Mucosa of descending colon (tissue), 3 donors: ENCODE measurements around the gene LILRB3. TPM values are rescaled to one million over a fixed set of nuclear protein-coding genes. Genes with fewer than 3 reads are reported as not detected.
"Not testable (repeated sequence)": the region's sequence is repeated elsewhere in the genome, so short reads cannot be mapped to it uniquely, and the experiment has no call there.

Source experiments
- ATAC-seq: fragments of 200-7000 bp; cut with Tn5 transposase; one replicate; pipeline ENCODE4 v1.9.1; 2020; ENCODE audit warnings: mild to moderate bottlenecking, moderate library complexity
- DNase-seq, 3 donors: peaks; one replicate each; pipeline ENCODE4 v3.0.0-alpha.2; 2020
- H3K36me3 ChIP-seq: fragments of 200-600 bp; one replicate; pipeline ENCODE4 v1.8.0; 2021; ENCODE audit warnings: low read depth, mild to moderate bottlenecking
- H3K4me1 ChIP-seq: fragments of 200-600 bp; one replicate; pipeline ENCODE4 v1.8.0; 2021; ENCODE audit warnings: low read depth, mild to moderate bottlenecking
- H3K4me3 ChIP-seq: fragments of 200-600 bp; one replicate; pipeline ENCODE4 v1.8.0; 2021; ENCODE audit warnings: mild to moderate bottlenecking
- H3K9me3 ChIP-seq: fragments of 200-600 bp; one replicate; pipeline ENCODE4 v1.8.0; 2021; ENCODE audit warnings: mild to moderate bottlenecking
- CTCF ChIP-seq: fragments of 200-600 bp; IDR thresholded peaks from one replicate; pipeline ENCODE4 v1.8.0; 2022; ENCODE audit warnings: antibody characterized with exemption, mild to moderate bottlenecking
- intact Hi-C, 2 donors: fragments of 100-400 bp; cut with DNase I in 1 of 2; cut with micrococcal nuclease in 1 of 2; formaldehyde crosslinking; loops; one replicate each; pipeline versions ENCODE4 v1.11.0 to v1.11.1; 2022; cut with DNase I, micrococcal nuclease
- long read RNA-seq, 2 donors: library from polyadenylated mRNA; unstranded; transcript quantifications; one replicate each; pipeline ENCODE4 v2.0.0, GENCODE V29; 2019 to 2021
- total RNA-seq, 3 donors: library from RNA; stranded (reverse); fragmentation: NEBNext Ultra II Directional in 2 of 3; extraction: Animal tissue kit (Norgen Biotek cat#: 25700) in 2 of 3; gene quantifications; one replicate each; pipeline versions ENCODE4 v1.2.1 to v1.2.4, GENCODE V29; 2021 to 2023
- donor health status: DM: no; HTN: no; CAD: no; lungs with moderate emphysema.
- donor health status: DM: no; HTN: no; CAD: no.
- donor health status: DM: no; HTN: yes; CAD: no.

LILRB3 gene
- 1 to 10 TPM in 2 of 3 donors, under 1 TPM in 1; 0.67 to 7.7 (median 4.3) TPM for total RNA-seq
- long read RNA-seq, donor 1, partial matches to known transcripts = 4 of 4 reads
- long read RNA-seq, donor 1, other reads (novel, unspliced or antisense) = 0 of 4 reads
- long read RNA-seq, donor 2, partial matches to known transcripts = 1 of 4 reads
- long read RNA-seq, donor 2, other reads (novel, unspliced or antisense) = 3 of 4 reads

DNA sequence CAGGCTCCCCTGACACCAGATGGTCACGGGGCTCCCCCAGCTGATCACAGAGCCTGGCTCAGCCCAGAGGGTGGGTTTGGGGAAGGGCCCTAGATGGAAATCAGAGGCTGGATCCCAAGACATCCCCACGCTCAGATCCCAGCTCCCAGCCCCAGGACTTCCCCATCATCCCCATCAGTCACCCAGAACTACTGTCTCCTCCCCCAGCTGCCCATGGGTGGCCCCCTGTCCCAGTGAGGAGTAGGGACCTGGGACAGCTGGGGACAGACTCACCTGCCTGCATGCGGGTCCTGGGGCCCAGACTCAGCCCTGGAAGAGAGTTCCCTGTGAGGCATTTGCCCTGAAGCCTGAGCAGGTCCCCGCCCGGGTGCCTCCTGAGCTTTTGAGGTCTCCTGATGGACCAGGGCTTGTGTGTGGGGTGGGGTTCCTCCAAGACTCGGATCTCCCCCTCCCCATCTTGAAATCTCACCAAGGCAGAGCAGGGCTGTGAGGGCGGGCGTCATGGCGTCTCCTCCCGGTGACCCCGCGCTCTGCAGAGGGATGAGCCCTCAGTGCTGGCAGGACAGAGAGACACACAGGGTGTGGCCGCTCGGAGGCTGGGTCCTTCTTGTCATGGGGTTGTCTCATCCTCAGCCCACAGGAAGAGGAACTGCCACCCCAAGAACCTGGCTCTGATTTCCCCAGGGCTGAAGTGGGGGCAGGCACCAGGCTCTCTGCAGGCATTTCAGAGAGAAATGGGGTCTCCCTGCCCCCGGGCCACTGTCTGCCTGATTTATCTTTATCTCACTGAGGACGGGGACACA, at the start of gene LILRB3:
Gene LILRB3, minus strand, starts transcription at position 534 of the 803 bp plus-strand sequence. Its CDS starts 31 bp downstream, at position 503.
- H3K9me3 ChIP-seq, DNase-seq, intact Hi-C loops, H3K36me3 ChIP-seq, H3K4me1 ChIP-seq, H3K4me3 ChIP-seq: not testable (repeated sequence)
- peak; percentile 64 for ATAC-seq

DNA sequence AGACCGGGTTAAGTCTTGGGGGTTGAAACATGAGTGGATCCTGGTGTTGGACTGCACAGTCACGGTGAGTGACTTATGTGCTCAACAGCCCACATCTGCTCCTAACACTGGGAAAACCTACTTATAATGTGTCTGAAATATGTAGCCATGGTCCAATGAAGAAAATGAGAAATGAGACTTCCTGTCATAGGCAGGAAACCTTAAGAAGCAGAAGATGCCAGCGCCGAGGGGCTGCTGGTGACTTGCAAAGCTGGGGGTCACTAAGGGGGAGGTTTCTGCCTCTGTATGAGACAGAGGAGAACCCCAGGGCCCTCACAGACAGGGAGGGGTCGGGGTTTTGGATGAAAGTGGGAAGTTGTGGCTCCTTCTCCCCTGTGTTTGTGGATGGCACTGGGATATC, 49.4 kb upstream of the LILRB3 start:
- H3K4me1 ChIP-seq, intact Hi-C loops, ATAC-seq, H3K9me3 ChIP-seq, H3K4me3 ChIP-seq, H3K36me3 ChIP-seq, DNase-seq: not testable (repeated sequence)

GRCh38 chr19:54271587-54271986, 48.8 kb upstream of the LILRB3 start:
- intact Hi-C loops, H3K4me3 ChIP-seq, H3K4me1 ChIP-seq, DNase-seq, H3K36me3 ChIP-seq, H3K9me3 ChIP-seq: not testable (repeated sequence)
- ATAC-seq = peak; percentile 34

- ATAC-seq (peak; percentile 50), DNase-seq (peak in 2 of 3 donors; percentile 27 to 42)
Measured at GRCh38 chr19:54271106-54271505, 48.3 kb upstream of the LILRB3 start.

DNA sequence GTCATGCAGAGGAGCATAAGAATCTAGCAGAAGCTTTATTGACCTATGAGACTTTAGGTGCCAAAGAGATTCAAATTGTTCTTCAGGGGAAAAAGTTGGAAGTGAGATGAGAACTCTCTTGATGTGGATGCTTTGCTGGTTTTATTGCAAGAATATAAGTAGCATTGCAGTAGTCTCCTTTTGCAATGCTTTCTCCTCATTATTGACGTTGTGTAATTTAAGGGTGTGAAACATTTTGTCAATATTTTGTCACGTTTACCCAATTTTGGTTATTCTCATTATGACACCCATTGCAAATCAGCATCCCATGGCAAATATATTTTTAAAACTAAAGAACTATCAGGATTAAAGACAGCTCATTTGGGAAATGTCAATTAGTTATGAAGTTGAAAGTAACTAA, 46.1 kb upstream of the LILRB3 start:
- Histone ChIP-seq H3K4me3 (no peak overlapping the region), H3K4me1 (no peaks in the 10 kb centered on the region), H3K9me3 (no peaks in the 10 kb centered on the region), H3K36me3 (no peaks in the 10 kb centered on the region)
- no peak for TF ChIP-seq CTCF
- DNase-seq = no peak
- no peak for ATAC-seq
- intact Hi-C loops = no loop called here

More at GRCh38 chr19:54271106-54271505, 48.3 kb upstream of the LILRB3 start:
- intact Hi-C loops = no loop called here
- Histone ChIP-seq H3K9me3 (no peaks in the 10 kb centered on the region), H3K36me3 (no peaks in the 10 kb centered on the region), H3K4me3 (no peak overlapping the region), H3K4me1 (no peaks in the 10 kb centered on the region)
- TF ChIP-seq CTCF = no peak

DNA sequence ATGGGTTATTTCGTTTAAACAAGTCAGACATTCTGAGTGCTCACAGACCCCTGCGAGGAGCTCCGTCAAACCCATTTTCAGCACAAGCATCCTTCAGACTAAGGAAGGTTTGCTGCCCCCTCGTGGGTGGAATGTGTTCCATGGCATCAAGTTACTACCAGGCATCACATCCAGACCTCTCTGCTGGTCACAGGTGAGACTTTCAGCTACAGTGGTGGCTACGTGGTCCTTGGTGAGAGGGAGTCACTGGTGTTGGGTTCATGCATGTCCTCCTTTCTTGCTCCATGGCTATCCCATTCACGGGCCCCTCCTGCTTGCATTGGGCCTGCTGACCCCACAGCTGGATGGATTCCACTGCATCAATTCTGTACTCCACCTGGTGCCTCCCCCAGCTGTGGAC, 43.3 kb upstream of the LILRB3 start:
- Histone ChIP-seq H3K4me1 (no peaks in the 10 kb centered on the region), H3K36me3 (no peaks in the 10 kb centered on the region), H3K9me3 (no peaks in the 10 kb centered on the region), H3K4me3 (no peak overlapping the region)
- DNase-seq = peak in 2 of 3 donors; percentile 74 to 96
- intact Hi-C loops = no loop called here
- TF ChIP-seq CTCF = peak; percentile 61
- ATAC-seq = peak; percentile 77

GRCh38 chr19:54262470-54262869, 39.7 kb upstream of the LILRB3 start:
- no peaks in the 10 kb centered on the region for H3K36me3 ChIP-seq
- no peak for DNase-seq
- no peak for TF ChIP-seq CTCF
- H3K4me3 ChIP-seq = no peak overlapping the region
- H3K4me1 ChIP-seq = no peaks in the 10 kb centered on the region
- no peaks in the 10 kb centered on the region for H3K9me3 ChIP-seq
- intact Hi-C loops = no loop called here
- no peak for ATAC-seq
